Psoas muscle (tissue), 8 donors: ENCODE results near the gene DIDO1. TPM values are rescaled to one million over a fixed set of nuclear protein-coding genes. Genes with fewer than 3 reads are reported as not detected.

Source experiments
- ATAC-seq, 4 donors: fragments of 200-7000 bp; cut with Tn5 transposase; one replicate each; pipeline ENCODE4 v1.9.1; 2020; ENCODE audit warnings: moderate library complexity in 3 of 4, mild to moderate bottlenecking in 2 of 4
- DNase-seq, 2 donors: peaks; one replicate each; pipeline ENCODE4 v3.0.0-alpha.2; 2020
- H3K27ac ChIP-seq: fragments of 200-600 bp; one replicate; pipeline ENCODE4 v1.8.0; 2022
- H3K27me3 ChIP-seq, 3 donors: fragments of 200-600 bp in 1 of 3; one replicate each; pipeline versions ENCODE4 v1.6.1 to v1.8.0; 2013 to 2022; ENCODE audit warnings: low read length in 2 of 3, mild to moderate bottlenecking in 2 of 3, moderate library complexity in 1 of 3; ENCODE audit not compliant: insufficient read depth in 3 of 3
- H3K36me3 ChIP-seq, 2 donors: fragments of 200-600 bp in 1 of 2; one replicate each; pipeline versions ENCODE4 v1.6.1 to v1.8.0; 2013 to 2022; ENCODE audit warnings: low read depth in 1 of 2, mild to moderate bottlenecking in 1 of 2, moderate library complexity in 1 of 2; ENCODE audit not compliant: insufficient read depth in 1 of 2
- H3K4me1 ChIP-seq: fragments of 200-600 bp; one replicate; pipeline ENCODE4 v1.8.0; 2022
- H3K4me3 ChIP-seq: fragments of 200-600 bp; one replicate; pipeline ENCODE4 v1.8.0; 2022; ENCODE audit warnings: mild to moderate bottlenecking
- H3K9me3 ChIP-seq: fragments of 200-600 bp; one replicate; pipeline ENCODE4 v1.8.0; 2022
- WGBS, 3 donors: extraction: QIAGEN DNeasy Blood & Tissue Kit; methylation state at CpG; one replicate each; pipeline versions ENCODE4 v1.1.6 to v1.1.7; 2013; 5-methylcytosine and 5-hydroxymethylcytosine counted together
- intact Hi-C, 2 donors: fragments of 100-400 bp; cut with DNase I; formaldehyde crosslinking; loops; one replicate each; pipeline versions ENCODE4 v1.11.0 to v1.14.2; 2022
- polyA plus RNA-seq, 3 donors: library from polyadenylated mRNA; stranded (reverse); fragments of 200-250 nt; gene quantifications; one replicate each; pipeline ENCODE4 v1.2.3, GENCODE V29; 2013
- total RNA-seq, 4 donors: library from RNA; stranded (reverse); fragmentation: NEBNext Ultra II Directional in 2 of 4; extraction: Animal tissue kit (Norgen Biotek cat#: 25700) in 2 of 4; gene quantifications; one replicate each; pipeline versions ENCODE4 v1.2.1 to v1.2.4, GENCODE V29; 2021 to 2023
- TF ChIP-seq, protein P1 (sequence below): fragments of 200-600 bp; IDR thresholded peaks from one replicate; pipeline ENCODE4 v1.8.0; 2022; ENCODE audit warnings: antibody characterized with exemption
- donor health status: healthy with polysubstance abuse.
- donor health status: DM: no; HTN: no; CAD: no; lungs with moderate emphysema.
- donor health status: Bipolar disorder and iron deficiency.
- donor health status: healthy.
- donor health status: DM: yes; HTN: yes; CAD: no.
- donor health status: DM: no; HTN: no; CAD: no.
- donor health status: DM: no; HTN: no; CAD: no.
- donor health status: DM: yes; HTN: yes; CAD: no.

The DIDO1 gene
- total and polyA plus RNA-seq, 7 donors = 10.0 to 32.4 (median 23.9) TPM

DNA sequence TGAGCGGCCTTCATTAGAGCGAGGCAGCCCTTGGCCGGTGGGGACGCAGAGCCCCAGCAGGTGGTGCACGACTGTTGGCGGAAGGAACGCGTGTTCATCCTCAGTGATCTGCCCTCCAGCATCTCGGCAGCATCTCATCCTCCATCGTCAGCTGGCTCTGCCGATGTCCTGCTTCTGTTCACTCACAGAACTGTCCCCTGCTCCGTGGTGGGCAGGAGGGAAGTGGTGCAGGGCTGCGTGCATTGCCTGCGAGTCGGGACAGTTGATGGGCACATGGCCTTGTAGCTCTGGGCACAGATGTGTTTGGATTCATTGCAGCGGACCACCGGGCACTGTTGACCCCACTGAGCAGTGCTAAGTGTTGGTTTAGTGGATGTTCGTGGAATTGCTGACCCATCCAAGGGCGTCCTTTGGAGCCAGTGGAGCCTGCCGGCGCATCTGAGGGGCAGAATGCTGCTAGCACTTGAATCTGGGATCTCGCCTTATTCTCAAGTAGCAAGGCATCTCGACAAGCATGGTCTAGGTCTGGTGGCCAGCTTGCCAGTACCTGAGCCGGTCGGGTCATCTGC lies 19.6 kb upstream of the DIDO1 start:
- DNase-seq = no peak
- Histone ChIP-seq H3K9me3 (no peaks in the 10 kb centered on the region), H3K4me3 (no peak overlapping the region), H3K27me3 (no peaks in the 10 kb centered on the region), H3K27ac (no peak overlapping the region), H3K36me3 (peaks cover 11 to 99% of the 10 kb centered on the region in 2 donors), H3K4me1 (peaks cover 7% of the 10 kb centered on the region)
- WGBS, 3 donors = 88 to 91% (median 90%) methylated on average over 25 of the region's 25 CpGs
- ATAC-seq = no peak
- intact Hi-C loops = no loop called here
- TF ChIP-seq, protein P1, sequence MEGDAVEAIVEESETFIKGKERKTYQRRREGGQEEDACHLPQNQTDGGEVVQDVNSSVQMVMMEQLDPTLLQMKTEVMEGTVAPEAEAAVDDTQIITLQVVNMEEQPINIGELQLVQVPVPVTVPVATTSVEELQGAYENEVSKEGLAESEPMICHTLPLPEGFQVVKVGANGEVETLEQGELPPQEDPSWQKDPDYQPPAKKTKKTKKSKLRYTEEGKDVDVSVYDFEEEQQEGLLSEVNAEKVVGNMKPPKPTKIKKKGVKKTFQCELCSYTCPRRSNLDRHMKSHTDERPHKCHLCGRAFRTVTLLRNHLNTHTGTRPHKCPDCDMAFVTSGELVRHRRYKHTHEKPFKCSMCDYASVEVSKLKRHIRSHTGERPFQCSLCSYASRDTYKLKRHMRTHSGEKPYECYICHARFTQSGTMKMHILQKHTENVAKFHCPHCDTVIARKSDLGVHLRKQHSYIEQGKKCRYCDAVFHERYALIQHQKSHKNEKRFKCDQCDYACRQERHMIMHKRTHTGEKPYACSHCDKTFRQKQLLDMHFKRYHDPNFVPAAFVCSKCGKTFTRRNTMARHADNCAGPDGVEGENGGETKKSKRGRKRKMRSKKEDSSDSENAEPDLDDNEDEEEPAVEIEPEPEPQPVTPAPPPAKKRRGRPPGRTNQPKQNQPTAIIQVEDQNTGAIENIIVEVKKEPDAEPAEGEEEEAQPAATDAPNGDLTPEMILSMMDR = no peak

DNA sequence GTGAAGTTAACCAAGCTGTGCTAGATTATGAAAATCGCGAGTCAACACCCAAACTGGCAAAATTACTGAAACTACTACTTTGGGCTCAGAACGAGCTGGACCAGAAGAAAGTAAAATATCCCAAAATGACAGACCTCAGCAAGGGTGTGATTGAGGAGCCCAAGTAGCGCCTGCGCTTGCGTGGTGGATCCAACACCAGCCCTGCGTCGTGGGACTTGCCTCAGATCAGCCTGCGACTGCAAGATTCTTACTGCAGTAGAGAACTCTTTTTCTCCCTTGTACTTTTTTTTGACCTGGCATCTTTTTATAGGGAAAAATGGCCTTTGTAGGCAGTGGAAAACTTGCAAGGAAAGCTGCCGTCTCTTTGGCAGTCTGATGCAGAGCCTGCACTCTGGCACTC lies 18.4 kb upstream of the DIDO1 start:
- Histone ChIP-seq H3K4me1 (peaks cover 10% of the 10 kb centered on the region), H3K9me3 (no peaks in the 10 kb centered on the region), H3K27me3 (no peaks in the 10 kb centered on the region), H3K36me3 (peaks cover 11 to 89% of the 10 kb centered on the region in 2 donors), H3K4me3 (no peak overlapping the region), H3K27ac (no peak overlapping the region)
- TF ChIP-seq, protein P1 = no peak
- WGBS, 3 donors = 91 to 94% (median 93%) methylated on average over 10 of the region's 10 CpGs
- no peak for DNase-seq
- ATAC-seq = no peak
- intact Hi-C loops = no loop called here

DNA sequence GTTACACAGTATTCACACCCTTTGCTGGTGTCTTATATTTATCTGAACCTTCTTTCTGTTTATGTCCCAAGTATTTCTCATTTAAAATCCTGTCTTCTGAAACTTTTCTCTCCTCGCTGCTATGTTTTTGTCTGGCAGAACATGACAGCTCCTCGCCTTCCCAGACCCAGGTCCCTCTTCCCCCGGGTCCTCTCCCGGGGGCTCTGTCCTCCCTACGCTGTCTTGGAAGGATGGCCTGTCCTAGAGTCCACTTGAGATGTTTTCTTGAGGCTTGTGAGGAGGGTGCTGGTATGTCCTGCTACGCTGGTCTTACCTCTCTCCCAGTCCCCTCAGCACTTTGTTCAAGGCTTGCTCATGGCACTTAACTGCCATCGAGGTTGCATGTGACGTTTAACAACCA lies 17.9 kb upstream of the DIDO1 start:
- Histone ChIP-seq H3K27me3 (no peaks in the 10 kb centered on the region), H3K36me3 (peaks cover 11 to 83% of the 10 kb centered on the region in 2 donors), H3K9me3 (no peaks in the 10 kb centered on the region), H3K27ac (no peak overlapping the region), H3K4me3 (no peak overlapping the region), H3K4me1 (peaks cover 16% of the 10 kb centered on the region)
- no peak for ATAC-seq
- WGBS, 3 donors = 92 to 96% (median 94%) methylated on average over 8 of the region's 8 CpGs
- TF ChIP-seq, protein P1 = no peak
- intact Hi-C loops = no loop called here
- no peak for DNase-seq

DNA sequence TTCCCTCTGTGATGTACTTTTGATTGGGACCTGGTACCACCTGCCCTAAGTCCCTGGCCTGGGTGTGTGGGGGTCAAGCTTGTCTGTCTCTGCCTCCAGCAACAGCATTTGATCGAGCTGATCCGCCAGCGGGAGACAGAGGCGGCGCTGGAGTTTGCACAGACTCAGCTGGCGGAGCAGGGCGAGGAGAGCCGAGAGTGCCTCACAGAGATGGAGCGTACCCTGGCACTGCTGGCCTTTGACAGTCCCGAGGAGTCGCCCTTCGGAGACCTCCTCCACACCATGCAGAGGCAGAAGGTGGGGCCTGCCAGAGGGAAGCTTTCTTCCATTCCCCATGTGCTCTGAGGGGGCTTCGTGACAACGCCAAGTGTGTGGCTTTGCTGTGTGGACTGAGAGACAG lies 17.1 kb upstream of the DIDO1 start:
- Histone ChIP-seq H3K36me3 (peaks cover 11 to 75% of the 10 kb centered on the region in 2 donors), H3K27ac (no peak overlapping the region), H3K4me3 (no peak overlapping the region), H3K27me3 (no peaks in the 10 kb centered on the region), H3K4me1 (peaks cover 22% of the 10 kb centered on the region), H3K9me3 (no peaks in the 10 kb centered on the region)
- 93 to 95% (median 93%) methylated on average over 14 of the region's 14 CpGs for WGBS, 3 donors
- ATAC-seq (no peak), DNase-seq (no peak)
- intact Hi-C loops = no loop called here
- TF ChIP-seq, protein P1 = no peak

DNA sequence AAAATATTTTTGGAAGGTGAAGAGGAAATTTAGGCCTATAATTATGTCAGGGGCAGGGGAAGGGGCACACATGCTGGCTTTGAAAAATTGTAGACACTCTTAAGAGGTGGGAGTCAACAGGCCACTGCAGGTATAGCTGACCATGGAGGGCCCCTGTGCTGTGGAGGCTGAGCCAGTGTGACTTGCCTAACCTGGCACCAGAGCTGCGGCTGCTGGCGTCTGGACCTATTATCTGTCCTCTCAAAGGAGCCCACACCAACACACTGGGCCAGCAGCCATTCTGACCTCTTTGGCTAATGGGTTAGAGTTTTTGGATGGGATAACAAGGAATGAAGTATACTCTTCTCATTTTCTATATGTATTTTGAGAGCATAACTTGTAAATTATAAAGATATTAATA lies 16.2 kb upstream of the DIDO1 start:
- Histone ChIP-seq H3K27ac (no peak overlapping the region), H3K9me3 (no peaks in the 10 kb centered on the region), H3K27me3 (no peaks in the 10 kb centered on the region), H3K4me3 (no peak overlapping the region), H3K4me1 (peaks cover 22% of the 10 kb centered on the region), H3K36me3 (peaks cover 11 to 66% of the 10 kb centered on the region in 2 donors)
- intact Hi-C loops = no loop called here
- TF ChIP-seq, protein P1 = no peak
- WGBS, 3 donors = 35 to 56% (median 41%) methylated on average over 2 of the region's 2 CpGs
- DNase-seq (no peak), ATAC-seq (no peak)
